HG02623 (cell line): Measurements from ENCODE around the gene OR52E2.

Experiments
- ATAC-seq: cut with Tn5 transposase; IDR thresholded peaks from one replicate; pipeline ENCODE4 v1.9.1; 2021; ENCODE audit warnings: moderate library complexity; ENCODE audit not compliant: unreplicated experiment

OR52E2 gene

DNA sequence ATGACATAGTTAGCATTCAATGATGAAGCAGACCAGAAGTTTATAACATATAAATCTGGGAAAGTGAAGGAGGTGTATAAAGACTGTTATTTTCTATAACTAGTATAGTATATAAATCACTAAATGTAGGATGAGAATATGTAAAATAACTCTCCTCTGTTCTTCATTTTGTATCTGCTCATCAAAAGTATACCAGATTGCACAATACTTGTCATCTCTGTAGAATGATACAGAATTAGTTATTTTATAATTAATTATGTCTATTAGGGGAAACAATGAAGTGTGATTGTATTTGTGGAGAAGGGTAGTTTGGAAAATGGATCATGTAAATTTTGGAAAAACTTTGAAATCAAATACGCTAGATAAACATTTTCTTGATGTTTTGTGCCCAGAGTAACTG lies 46.4 kb downstream of the OR52E2 start:
- ATAC-seq, result no peak

DNA sequence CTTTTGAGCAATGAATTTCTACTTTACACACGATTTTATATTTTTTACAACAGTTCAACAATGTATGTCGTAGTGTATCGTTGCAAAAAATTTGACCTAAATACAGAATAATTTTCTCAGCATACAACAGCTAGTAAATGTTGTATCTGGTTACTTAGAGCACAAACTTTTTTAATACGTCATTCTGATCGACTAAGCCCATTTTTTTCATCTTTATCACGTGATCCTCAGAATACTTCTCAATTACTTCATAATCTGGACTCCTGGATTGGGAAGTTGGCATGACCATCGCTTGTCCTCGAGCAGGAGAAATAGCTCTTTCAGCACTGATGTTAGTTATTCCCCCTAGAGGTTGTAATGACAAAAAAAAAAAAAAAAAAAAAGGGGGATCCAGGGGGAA lies 48.2 kb downstream of the OR52E2 start:
- no peak for ATAC-seq
